Neural progenitor cell (in vitro differentiated cells): ENCODE data around the gene TWSG1. TPM values are rescaled to one million over a fixed set of nuclear protein-coding genes. Genes with fewer than 3 reads are reported as not detected.

Experiments used
- DNase-seq: peaks from one replicate; pipeline ENCODE4 v3.0.0-alpha.2; 2016; ENCODE audit warnings: low spot score
- H2AFZ ChIP-seq: fragments of 200-600 bp; sonication (generic); replicated peaks from 2 replicates; pipeline ENCODE4 v1.6.1; 2016; ENCODE audit warnings: antibody characterized with exemption
- H3F3A ChIP-seq: fragments of 200-600 bp; sonication (generic); 2 replicates; pipeline ENCODE4 v1.6.1; 2016; ENCODE audit warnings: antibody characterized with exemption, low read depth
- H3K27ac ChIP-seq: fragments of 200-600 bp; sonication (generic); 2 replicates; pipeline ENCODE4 v1.5.1; 2016; ENCODE audit warnings: mild to moderate bottlenecking
- H3K27me3 ChIP-seq: fragments of 200-600 bp; sonication (generic); 2 replicates; pipeline ENCODE4 v1.6.1; 2016; ENCODE audit warnings: mild to moderate bottlenecking, moderate library complexity
- H3K36me3 ChIP-seq: fragments of 200-600 bp; sonication (generic); 2 replicates; pipeline ENCODE4 v1.5.1; 2016
- H3K4me1 ChIP-seq: fragments of 200-600 bp; sonication (generic); 2 replicates; pipeline ENCODE4 v1.6.1; 2016; ENCODE audit warnings: mixed run types
- H3K4me2 ChIP-seq: fragments of 200-600 bp; sonication (generic); 2 replicates; pipeline ENCODE4 v1.6.1; 2016
- H3K4me3 ChIP-seq: fragments of 200-600 bp; sonication (generic); 2 replicates; pipeline ENCODE4 v1.5.1; 2016
- H3K79me2 ChIP-seq: fragments of 200-600 bp; sonication (generic); 2 replicates; pipeline ENCODE4 v1.6.1; 2016; ENCODE audit warnings: low read depth
- H3K9ac ChIP-seq: fragments of 200-600 bp; sonication (generic); 2 replicates; pipeline ENCODE4 v1.6.1; 2016
- H3K9me3 ChIP-seq: fragments of 200-600 bp; sonication (generic); 2 replicates; pipeline ENCODE4 v1.5.1; 2016; ENCODE audit warnings: low read depth
- H4K20me1 ChIP-seq: fragments of 200-600 bp; sonication (generic); 2 replicates; pipeline ENCODE4 v1.6.1; 2016; ENCODE audit warnings: low read depth
- H3K27ac Mint-ChIP-seq: 3 replicates; pipeline ENCODE4 v1.8.0; 2021; ENCODE audit warnings: mixed read lengths
- H3K27me3 Mint-ChIP-seq: 2 replicates; pipeline ENCODE4 v1.8.0; 2022; ENCODE audit warnings: low read depth, mild to moderate bottlenecking, inconsistent platforms, moderate library complexity, mixed read lengths; ENCODE audit not compliant: insufficient read depth
- H3K36me3 Mint-ChIP-seq: 3 replicates; pipeline ENCODE4 v1.8.0; 2021; ENCODE audit warnings: mixed read lengths
- H3K4me1 Mint-ChIP-seq: 3 replicates; pipeline ENCODE4 v1.8.0; 2021; ENCODE audit warnings: mixed read lengths
- H3K4me3 Mint-ChIP-seq: 3 replicates; pipeline ENCODE4 v1.8.0; 2021; ENCODE audit warnings: mild to moderate bottlenecking, moderate library complexity, mixed read lengths
- H3K9me3 Mint-ChIP-seq: 3 replicates; pipeline ENCODE4 v1.8.0; 2020; ENCODE audit warnings: mixed read lengths
- EZH2 ChIP-seq: fragments of 200-600 bp; sonication (generic); IDR thresholded peaks from 2 replicates; pipeline ENCODE4 v1.6.1; 2017; ENCODE audit warnings: antibody characterized with exemption, mild to moderate bottlenecking, moderate library complexity
- EZH2phosphoT487 ChIP-seq: fragments of 200-600 bp; sonication (generic); IDR thresholded peaks from 2 replicates; pipeline ENCODE4 v1.6.1; 2017; ENCODE audit warnings: antibody characterized with exemption
- total RNA-seq: library from RNA; depleted of rRNA; stranded (reverse); fragments of >200 nt; gene quantifications from 2 replicates; pipeline ENCODE4 v1.2.3, GENCODE V29; 2015; ENCODE audit warnings: low replicate concordance
- TF ChIP-seq, protein P1 (sequence below): fragments of 200-600 bp; sonication (generic); IDR thresholded peaks from 2 replicates; pipeline ENCODE4 v1.5.1; 2017; ENCODE audit warnings: antibody characterized with exemption, mild to moderate bottlenecking

TWSG1 gene
- total RNA-seq, 1 donor from 2014 or later, result 87.9 TPM

DNA sequence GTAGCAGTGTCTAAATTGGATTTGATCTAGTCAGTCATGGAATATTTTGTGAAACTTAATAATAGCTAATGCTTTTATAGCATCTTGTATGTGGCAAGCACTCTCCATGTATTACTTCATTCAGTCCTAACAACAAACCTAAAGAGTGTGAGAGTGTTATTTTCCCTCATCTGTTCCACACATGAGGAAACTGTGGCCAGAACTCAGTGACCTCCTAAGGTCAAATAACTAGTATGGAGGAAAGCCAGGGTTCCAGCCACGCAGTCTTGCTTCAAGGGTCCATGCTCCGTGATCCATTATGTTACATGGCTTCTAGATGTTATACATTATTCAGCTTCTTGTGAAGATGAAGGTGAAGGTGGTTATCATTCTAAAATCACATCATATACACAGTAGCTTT is 45.5 kb downstream of the TWSG1 start:
- no peak overlapping the region for H2AFZ ChIP-seq
- H3K27ac ChIP-seq, result no peak overlapping the region
- H4K20me1 ChIP-seq, result no peaks in the 10 kb centered on the region
- H3K9me3 Mint-ChIP-seq, result peaks cover 5% of the 10 kb centered on the region
- H3K9ac ChIP-seq, result no peak overlapping the region
- no peaks in the 10 kb centered on the region for H3K36me3 ChIP-seq
- TF ChIP-seq, protein P1, sequence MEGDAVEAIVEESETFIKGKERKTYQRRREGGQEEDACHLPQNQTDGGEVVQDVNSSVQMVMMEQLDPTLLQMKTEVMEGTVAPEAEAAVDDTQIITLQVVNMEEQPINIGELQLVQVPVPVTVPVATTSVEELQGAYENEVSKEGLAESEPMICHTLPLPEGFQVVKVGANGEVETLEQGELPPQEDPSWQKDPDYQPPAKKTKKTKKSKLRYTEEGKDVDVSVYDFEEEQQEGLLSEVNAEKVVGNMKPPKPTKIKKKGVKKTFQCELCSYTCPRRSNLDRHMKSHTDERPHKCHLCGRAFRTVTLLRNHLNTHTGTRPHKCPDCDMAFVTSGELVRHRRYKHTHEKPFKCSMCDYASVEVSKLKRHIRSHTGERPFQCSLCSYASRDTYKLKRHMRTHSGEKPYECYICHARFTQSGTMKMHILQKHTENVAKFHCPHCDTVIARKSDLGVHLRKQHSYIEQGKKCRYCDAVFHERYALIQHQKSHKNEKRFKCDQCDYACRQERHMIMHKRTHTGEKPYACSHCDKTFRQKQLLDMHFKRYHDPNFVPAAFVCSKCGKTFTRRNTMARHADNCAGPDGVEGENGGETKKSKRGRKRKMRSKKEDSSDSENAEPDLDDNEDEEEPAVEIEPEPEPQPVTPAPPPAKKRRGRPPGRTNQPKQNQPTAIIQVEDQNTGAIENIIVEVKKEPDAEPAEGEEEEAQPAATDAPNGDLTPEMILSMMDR, result no peak
- TF ChIP-seq EZH2phosphoT487 (no peak), EZH2 (no peak)
- no peak overlapping the region for H3K27ac Mint-ChIP-seq
- DNase-seq, result no peak
- no peak overlapping the region for H3K4me3 ChIP-seq
- H3K4me1 Mint-ChIP-seq, result peaks cover 2% of the 10 kb centered on the region
- peaks cover 21% of the 10 kb centered on the region for H3F3A ChIP-seq
- no peak overlapping the region for H3K4me2 ChIP-seq
- H3K9me3 ChIP-seq, result no peaks in the 10 kb centered on the region
- peaks cover 15% of the 10 kb centered on the region for H3K4me1 ChIP-seq
- H3K79me2 ChIP-seq, result no peaks in the 10 kb centered on the region
- no peaks in the 10 kb centered on the region for H3K27me3 ChIP-seq
- no peaks in the 10 kb centered on the region for H3K27me3 Mint-ChIP-seq
- no peak overlapping the region for H3K4me3 Mint-ChIP-seq
- H3K36me3 Mint-ChIP-seq, result peaks cover 39% of the 10 kb centered on the region

DNA sequence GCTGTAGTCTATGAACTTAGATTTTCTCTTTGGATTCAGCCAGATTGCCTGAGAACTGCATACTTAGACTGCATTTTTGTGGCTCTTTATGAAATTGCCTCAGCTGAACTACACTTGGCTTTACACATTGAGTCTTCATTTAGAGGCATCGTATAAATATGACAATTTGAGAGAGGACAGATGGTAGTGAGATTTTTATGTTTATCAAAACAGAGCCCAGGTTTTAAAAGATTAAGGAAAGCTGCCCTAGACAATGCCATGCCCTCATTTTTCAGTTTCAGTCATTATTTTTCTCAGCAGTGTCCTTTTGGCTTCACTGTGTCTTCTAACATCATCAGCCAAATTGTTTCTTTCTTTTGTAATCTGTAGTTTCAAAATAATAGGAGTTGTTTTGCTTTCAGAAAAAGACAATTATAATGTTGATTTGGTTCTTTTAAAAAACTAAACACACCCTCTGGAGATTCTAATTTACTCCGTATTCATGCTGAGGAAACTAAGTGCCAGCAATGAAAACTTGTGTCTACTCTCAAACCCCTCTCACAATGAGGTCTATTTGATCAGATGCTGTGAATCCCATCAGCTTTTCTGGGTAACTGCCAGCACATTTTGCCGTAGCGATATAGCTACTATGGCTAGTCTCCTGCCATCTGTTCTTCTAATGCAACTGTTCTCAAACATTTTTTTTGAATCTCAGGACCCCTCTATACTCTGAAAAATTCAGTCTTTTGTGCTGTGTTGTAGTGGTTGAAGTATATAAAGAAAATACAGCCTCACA is 46.2 kb downstream of the TWSG1 start:
- H3K4me3 Mint-ChIP-seq, result no peak overlapping the region
- peaks cover 2% of the 10 kb centered on the region for H3K4me1 Mint-ChIP-seq
- peak overlapping the region; percentile 39 for H3K27ac ChIP-seq
- H3K36me3 ChIP-seq, result no peaks in the 10 kb centered on the region
- no peaks in the 10 kb centered on the region for H3K27me3 ChIP-seq
- peak overlapping the region; percentile 46 for H3K4me2 ChIP-seq
- DNase-seq, result peak; percentile 17
- H3K4me1 ChIP-seq, result peaks cover 15% of the 10 kb centered on the region
- no peaks in the 10 kb centered on the region for H3K79me2 ChIP-seq
- TF ChIP-seq, protein P1, result no peak
- TF ChIP-seq EZH2 (no peak), EZH2phosphoT487 (no peak)
- H2AFZ ChIP-seq, result no peak overlapping the region
- H3K27ac Mint-ChIP-seq, result no peak overlapping the region
- H4K20me1 ChIP-seq, result no peaks in the 10 kb centered on the region
- H3K36me3 Mint-ChIP-seq, result peaks cover 35% of the 10 kb centered on the region
- no peak overlapping the region for H3K9ac ChIP-seq
- H3K9me3 ChIP-seq, result no peaks in the 10 kb centered on the region
- H3K4me3 ChIP-seq, result no peak overlapping the region
- H3F3A ChIP-seq, result peaks cover 21% of the 10 kb centered on the region
- no peaks in the 10 kb centered on the region for H3K27me3 Mint-ChIP-seq
- H3K9me3 Mint-ChIP-seq, result peaks cover 2% of the 10 kb centered on the region

DNA sequence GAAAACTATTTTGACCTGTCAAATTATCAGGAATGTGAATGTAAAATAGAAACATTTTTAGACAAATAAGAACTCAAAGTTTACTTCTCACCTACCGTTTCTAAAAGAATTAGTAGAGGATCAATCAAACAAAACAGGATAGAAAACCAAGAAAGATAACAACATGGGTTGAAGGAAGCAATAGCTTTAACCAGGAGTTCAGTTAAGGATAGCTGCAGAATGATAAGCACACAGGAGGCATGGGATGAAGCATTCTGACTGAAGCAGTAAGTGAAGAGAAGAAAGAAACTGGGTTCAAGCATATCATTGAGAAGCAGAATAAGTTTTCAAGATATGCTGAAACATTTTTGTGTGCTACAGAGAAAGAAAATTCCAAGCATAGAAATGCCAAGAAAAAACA is 52.3 kb downstream of the TWSG1 start:
- no peak overlapping the region for H3K27ac ChIP-seq
- H3K4me1 ChIP-seq, result no peaks in the 10 kb centered on the region
- H2AFZ ChIP-seq, result no peak overlapping the region
- no peak overlapping the region for H3K4me3 Mint-ChIP-seq
- H3K9me3 ChIP-seq, result no peaks in the 10 kb centered on the region
- no peak overlapping the region for H3K4me3 ChIP-seq
- DNase-seq, result no peak
- H3K4me2 ChIP-seq, result no peak overlapping the region
- H4K20me1 ChIP-seq, result no peaks in the 10 kb centered on the region
- no peaks in the 10 kb centered on the region for H3F3A ChIP-seq
- no peaks in the 10 kb centered on the region for H3K79me2 ChIP-seq
- TF ChIP-seq EZH2phosphoT487 (no peak), EZH2 (no peak)
- TF ChIP-seq, protein P1, result no peak
- peaks cover 19% of the 10 kb centered on the region for H3K9me3 Mint-ChIP-seq
- no peak overlapping the region for H3K9ac ChIP-seq
- no peaks in the 10 kb centered on the region for H3K36me3 ChIP-seq
- H3K36me3 Mint-ChIP-seq, result peaks cover 31% of the 10 kb centered on the region
- no peaks in the 10 kb centered on the region for H3K4me1 Mint-ChIP-seq
- H3K27me3 ChIP-seq, result no peaks in the 10 kb centered on the region
- no peaks in the 10 kb centered on the region for H3K27me3 Mint-ChIP-seq
- no peak overlapping the region for H3K27ac Mint-ChIP-seq
